B cell (primary cell): ENCODE results near the gene ANAPC7. TPM values are rescaled to one million over a fixed set of nuclear protein-coding genes. Genes with fewer than 3 reads are reported as not detected.

Source experiments
- ATAC-seq: fragments of 200-7000 bp; cut with Tn5 transposase; one replicate; pipeline ENCODE4 v1.10.0; 2021; ENCODE audit warnings: low read depth, mild to moderate bottlenecking, moderate number of reproducible peaks, moderate library complexity
- CTCF ChIA-PET: fragments of 350-600 bp; sonication (Branson Sonifier 250); formaldehyde crosslinking; loops from one replicate; lab custom pipeline; 2021; ENCODE audit warnings: antibody characterized with exemption, inconsistent platforms; lab: Charles Lee
- POLR2A ChIA-PET: fragments of 350-600 bp; sonication (Branson Sonifier 250); formaldehyde crosslinking; loops from one replicate; lab custom pipeline; 2021; ENCODE audit warnings: antibody characterized with exemption; lab: Charles Lee
- DNase-seq: peaks from one replicate; pipeline ENCODE4 v3.0.0; 2013
- H2AFZ ChIP-seq: 2 replicates; pipeline ENCODE4 v1.6.1; 2012; ENCODE audit warnings: mild to moderate bottlenecking, low read depth, low read length; ENCODE audit not compliant: insufficient read depth, poor library complexity, severe bottlenecking
- H3K27ac ChIP-seq, 2 donors: 1 replicate in 1 of 2; 2 replicates in 1 of 2; pipeline ENCODE4 v1.5.1; 2012 to 2013; ENCODE audit warnings: low read length in 2 of 2, mild to moderate bottlenecking in 2 of 2, moderate library complexity in 1 of 2
- H3K27me3 ChIP-seq, 4 experiments: fragments of 200-600 bp in 1 of 4; sonication (generic) in 1 of 4; replicated peaks in 1 of 4; 1 replicate in 2 of 4; 2 replicates in 2 of 4; pipeline versions ENCODE4 v1.6.1 to v1.7.0; 2013 to 2016; ENCODE audit warnings: low read length in 3 of 4, mild to moderate bottlenecking in 2 of 4, mixed read lengths in 1 of 4, moderate library complexity in 1 of 4; ENCODE audit not compliant: insufficient read depth in 4 of 4, control insufficient read depth in 3 of 4; ENCODE audit errors: control extremely low read depth in 1 of 4
- H3K36me3 ChIP-seq, 2 experiments: replicated peaks in 1 of 2; 1 replicate in 1 of 2; 2 replicates in 1 of 2; pipeline versions ENCODE4 v1.6.1 to v1.7.1; 2013; ENCODE audit warnings: low read length in 1 of 2; ENCODE audit not compliant: insufficient read depth in 2 of 2, control insufficient read depth in 1 of 2; ENCODE audit errors: control extremely low read depth in 1 of 2, extremely low read depth in 1 of 2
- H3K4me1 ChIP-seq, 2 donors: fragments of 200-600 bp in 1 of 2; sonication (generic) in 1 of 2; 1 replicate in 1 of 2; 2 replicates in 1 of 2; pipeline versions ENCODE4 v1.5.1 to v1.6.1; 2013 to 2017; ENCODE audit warnings: low read length in 2 of 2; ENCODE audit not compliant: control insufficient read depth in 2 of 2, insufficient read depth in 2 of 2
- H3K4me2 ChIP-seq: replicated peaks from 2 replicates; pipeline ENCODE3; 2012; ENCODE audit warnings: mild to moderate bottlenecking, low read depth, low read length; ENCODE audit not compliant: poor library complexity, severe bottlenecking
- H3K4me3 ChIP-seq, 5 experiments: fragments of 200-600 bp in 1 of 5; sonication (generic) in 1 of 5; 1 replicate in 3 of 5; 2 replicates in 2 of 5; pipeline versions ENCODE4 v1.5.1 to v1.7.0; 2011 to 2016; ENCODE audit warnings: low read length in 4 of 5, mild to moderate bottlenecking in 4 of 5, low read depth in 2 of 5, control low read depth in 1 of 5, moderate library complexity in 1 of 5; ENCODE audit not compliant: insufficient read depth in 1 of 5; ENCODE audit errors: control extremely low read depth in 1 of 5, extremely low read depth in 1 of 5
- H3K79me2 ChIP-seq: fragments of 200-600 bp; sonication (generic); one replicate; pipeline ENCODE4 v1.6.0; 2016; ENCODE audit warnings: low read length; ENCODE audit not compliant: control insufficient read depth, insufficient read depth
- H3K9ac ChIP-seq: fragments of 200-600 bp; sonication (generic); 2 replicates; pipeline ENCODE4 v1.6.1; 2017; ENCODE audit warnings: mild to moderate bottlenecking, low read length, moderate library complexity
- H3K9me3 ChIP-seq, 3 donors: one replicate each; pipeline versions ENCODE4 v1.6.1 to v1.7.1; 2013; ENCODE audit warnings: low read length in 2 of 3; ENCODE audit not compliant: control insufficient read depth in 2 of 3, insufficient read depth in 1 of 3; ENCODE audit errors: control extremely low read depth in 1 of 3
- H4K20me1 ChIP-seq: 2 replicates; pipeline ENCODE4 v1.6.0; 2012; ENCODE audit warnings: mild to moderate bottlenecking, low read length; ENCODE audit not compliant: insufficient read depth, control insufficient read depth, poor library complexity, severe bottlenecking
- H3K27ac Mint-ChIP-seq: one replicate; pipeline ENCODE4 v1.8.0; 2021; ENCODE audit warnings: mixed read lengths
- H3K27me3 Mint-ChIP-seq: one replicate; pipeline ENCODE4 v1.8.0; 2021; ENCODE audit warnings: mixed read lengths
- H3K4me1 Mint-ChIP-seq: one replicate; pipeline ENCODE4 v1.8.0; 2021; ENCODE audit warnings: mixed read lengths
- H3K4me3 Mint-ChIP-seq: one replicate; pipeline ENCODE4 v1.8.0; 2021; ENCODE audit warnings: mixed read lengths
- H3K9me3 Mint-ChIP-seq: one replicate; pipeline ENCODE4 v1.8.0; 2022; ENCODE audit warnings: mixed read lengths; ENCODE audit not compliant: insufficient read depth
- CTCF ChIP-seq: fragments of 200-600 bp; IDR thresholded peaks from one replicate; pipeline ENCODE4 v1.8.0; 2022; ENCODE audit warnings: antibody characterized with exemption, mild to moderate bottlenecking
- EZH2 ChIP-seq: IDR thresholded peaks from 2 replicates; pipeline ENCODE4 v1.6.1; 2012; ENCODE audit warnings: borderline replicate concordance, low read depth, mild to moderate bottlenecking, moderate library complexity, low read length; ENCODE audit not compliant: insufficient read depth, poor library complexity, severe bottlenecking
- WGBS: methylation state at CpG from one replicate; pipeline ENCODE4 v1.1.5; 2013; ENCODE audit warnings: missing lambda C conversion rate; ENCODE audit not compliant: insufficient coverage; 5-methylcytosine and 5-hydroxymethylcytosine counted together
- intact Hi-C: fragments of 100-400 bp; cut with micrococcal nuclease; formaldehyde crosslinking; loops from one replicate; pipeline ENCODE4 v1.10.0; 2022
- polyA plus RNA-seq: library from polyadenylated mRNA; depleted of rRNA; stranded (reverse); fragments of >200 nt; gene quantifications from 2 replicates; pipeline ENCODE4 v1.2.3, GENCODE V29; 2012
- total RNA-seq, 2 donors: library from RNA; stranded (reverse); fragments of 120-200 nt in 1 of 2; gene quantifications; 1 replicate in 1 of 2; 2 replicates in 1 of 2; pipeline versions ENCODE4 v1.2.3 to v1.2.4, GENCODE V29; 2013 to 2022

Gene ANAPC7
- total and polyA plus RNA-seq, 2 donors (not counting 1 experiment from before 2014, with no cell fraction given): 56.9 to 68.4 TPM

- H2AFZ ChIP-seq: no peak overlapping the region
- H3K4me1 Mint-ChIP-seq: peaks cover 43% of the 10 kb centered on the region
These were observed 47.8 kb upstream of the ANAPC7 start for GRCh38 chr12:110451263-110451662.

More at GRCh38 chr12:110451263-110451662, 47.8 kb upstream of the ANAPC7 start:
- Mint-ChIP-seq H3K4me3 (peak overlapping the region; percentile 71), H3K27ac (peak overlapping the region; percentile 53), H3K27me3 (no peaks in the 10 kb centered on the region), H3K9me3 (no peaks in the 10 kb centered on the region)
- Histone ChIP-seq H4K20me1 (peaks cover 34% of the 10 kb centered on the region), H3K4me1 (peaks cover 43 to 52% of the 10 kb centered on the region in 2 donors), H3K4me2 (peak overlapping the region; percentile 77), H3K4me3 (no peak overlapping the region), H3K36me3 (peaks cover 1 to 32% of the 10 kb centered on the region in 2 experiments), H3K27me3 (no peaks in the 10 kb centered on the region), H3K79me2 (peaks cover 55% of the 10 kb centered on the region), H3K27ac (peak overlapping the region in 1 of 2 donors; percentile 35), H3K9me3 (no peaks in the 10 kb centered on the region), H3K9ac (no peak overlapping the region)
- POLR2A ChIA-PET: interaction anchor here (1.2 to 2.1 kb wide), 3 partner anchors 17 to 153 kb away, joined by 4 to 11 read pairs (median 4); partner anchors contain the start of gene GPN3
- 91% methylated on average over 1 of the region's 1 CpG for WGBS
- CTCF ChIA-PET: interaction anchor here (1.0 to 15.2 kb wide), 14 partner anchors 17 to 437 kb away, joined by 3 to 329 read pairs (median 15); partner anchors contain the start of genes FAM216A, GPN3, RAD9B and TCTN1
- intact Hi-C loops: loop anchor here (2.0 to 5.0 kb wide), 2 partner anchors 101 to 248 kb away; no protein-coding TSS in a partner anchor
- no peak for DNase-seq
- TF ChIP-seq EZH2: no peak
- no peak for TF ChIP-seq CTCF
- no peak for ATAC-seq
